Right renal cortex interstitium (tissue), 3 donors: ENCODE results near the gene NF2. TPM values are rescaled to one million over a fixed set of nuclear protein-coding genes. Genes with fewer than 3 reads are reported as not detected.

Experiments used
- DNase-seq, 3 donors: peaks; one replicate each; pipeline ENCODE4 v3.0.0-alpha.2; 2013; ENCODE audit warnings: low read depth in 3 of 3, low spot score in 2 of 3
- polyA plus RNA-seq, 3 donors: library from polyadenylated mRNA; unstranded; fragments of 120-200 nt; gene quantifications; one replicate each; pipeline ENCODE4 v1.2.1, GENCODE V29; 2013; ENCODE audit not compliant: insufficient read length in 3 of 3

Gene NF2
- polyA plus RNA-seq, 3 donors, result 26.5 to 29.3 (median 27.1) TPM

DNA sequence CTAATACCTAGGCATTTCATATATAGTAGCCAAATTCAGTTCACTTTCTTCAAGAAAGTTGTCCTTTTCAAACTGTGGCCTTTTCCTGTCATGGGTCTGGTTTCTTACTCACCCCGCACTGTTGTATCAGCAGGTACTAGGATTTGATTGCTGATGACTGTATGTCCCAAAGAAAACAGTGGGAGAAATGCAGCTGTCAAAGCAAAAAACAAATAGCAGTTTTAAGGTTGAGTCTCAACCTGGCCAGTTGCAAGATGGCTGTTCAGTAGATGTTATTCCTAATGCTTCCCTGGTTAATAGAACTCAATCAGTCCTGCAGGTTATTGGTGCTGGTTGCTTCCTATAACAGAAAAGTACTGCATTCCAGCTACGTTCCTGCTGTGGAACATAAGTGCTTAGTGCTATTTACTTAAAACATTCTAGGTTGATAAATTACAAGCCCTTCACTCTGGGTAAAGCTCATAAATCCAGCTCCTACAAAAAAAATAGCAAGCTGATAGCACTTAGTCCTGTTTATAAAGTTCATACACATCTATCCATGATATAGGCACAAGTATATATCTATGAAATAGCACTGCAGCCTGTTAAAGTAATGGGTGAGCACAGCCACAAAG lies 26.6 kb downstream of the NF2 start:
- DNase-seq, result no peak

DNA sequence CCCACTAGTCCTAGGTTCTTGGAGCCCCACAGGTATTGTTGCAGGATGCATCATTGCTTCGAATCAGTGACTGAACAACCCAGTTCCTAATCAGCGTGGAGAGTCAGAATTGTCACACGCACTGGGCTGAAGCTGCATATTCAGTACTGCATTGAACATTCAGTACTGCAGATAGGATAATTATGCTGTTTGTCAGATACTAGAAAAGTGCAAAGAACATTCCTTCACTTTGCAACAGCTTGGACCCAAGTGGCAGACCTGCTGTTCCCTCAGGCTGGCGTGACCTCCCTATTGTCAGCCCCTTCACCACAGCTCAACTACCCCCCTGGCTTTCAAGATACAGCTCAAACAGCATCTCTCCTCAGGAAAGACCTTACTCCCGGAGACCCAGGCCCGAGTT lies 27.6 kb downstream of the NF2 start:
- DNase-seq, result no peak

DNA sequence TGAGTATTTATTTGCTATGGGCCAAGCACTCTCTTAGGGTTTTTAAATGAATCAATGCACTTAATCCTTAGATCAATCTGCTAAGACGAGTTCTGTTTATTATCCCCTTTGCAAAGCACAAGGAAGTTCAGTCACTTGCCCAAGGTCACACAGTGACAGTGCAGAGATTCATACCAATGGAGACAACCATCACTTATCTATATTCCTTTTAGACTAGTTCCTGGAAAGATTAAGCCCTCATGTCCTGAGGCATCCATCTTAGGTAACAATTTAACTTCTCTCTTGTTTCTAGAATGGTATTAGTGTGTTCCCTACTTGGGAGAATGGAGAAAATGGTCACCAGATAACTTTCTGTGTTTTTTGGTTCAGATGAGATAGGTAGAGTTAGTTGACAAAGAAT lies 28.3 kb downstream of the NF2 start:
- no peak for DNase-seq

DNA sequence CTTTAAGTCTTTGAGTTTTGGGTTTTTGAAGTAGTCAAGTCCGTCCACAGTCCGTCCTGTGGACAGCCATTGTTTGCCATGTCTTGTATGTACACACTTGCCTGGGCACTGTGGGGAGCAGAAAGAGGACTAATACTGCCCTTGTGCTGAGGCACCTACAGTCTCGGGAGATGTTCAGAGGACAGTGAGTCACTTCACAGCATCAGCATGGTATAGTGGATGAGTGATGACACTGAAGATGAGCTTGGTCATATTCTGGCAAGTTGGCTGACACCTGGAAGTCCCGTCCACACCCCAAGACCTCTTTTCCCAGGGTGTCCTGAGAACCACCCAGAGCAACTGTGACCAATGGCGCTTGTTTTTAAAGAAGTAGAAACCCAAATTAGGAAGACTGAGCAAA lies 29.2 kb downstream of the NF2 start:
- DNase-seq, result no peak

DNA sequence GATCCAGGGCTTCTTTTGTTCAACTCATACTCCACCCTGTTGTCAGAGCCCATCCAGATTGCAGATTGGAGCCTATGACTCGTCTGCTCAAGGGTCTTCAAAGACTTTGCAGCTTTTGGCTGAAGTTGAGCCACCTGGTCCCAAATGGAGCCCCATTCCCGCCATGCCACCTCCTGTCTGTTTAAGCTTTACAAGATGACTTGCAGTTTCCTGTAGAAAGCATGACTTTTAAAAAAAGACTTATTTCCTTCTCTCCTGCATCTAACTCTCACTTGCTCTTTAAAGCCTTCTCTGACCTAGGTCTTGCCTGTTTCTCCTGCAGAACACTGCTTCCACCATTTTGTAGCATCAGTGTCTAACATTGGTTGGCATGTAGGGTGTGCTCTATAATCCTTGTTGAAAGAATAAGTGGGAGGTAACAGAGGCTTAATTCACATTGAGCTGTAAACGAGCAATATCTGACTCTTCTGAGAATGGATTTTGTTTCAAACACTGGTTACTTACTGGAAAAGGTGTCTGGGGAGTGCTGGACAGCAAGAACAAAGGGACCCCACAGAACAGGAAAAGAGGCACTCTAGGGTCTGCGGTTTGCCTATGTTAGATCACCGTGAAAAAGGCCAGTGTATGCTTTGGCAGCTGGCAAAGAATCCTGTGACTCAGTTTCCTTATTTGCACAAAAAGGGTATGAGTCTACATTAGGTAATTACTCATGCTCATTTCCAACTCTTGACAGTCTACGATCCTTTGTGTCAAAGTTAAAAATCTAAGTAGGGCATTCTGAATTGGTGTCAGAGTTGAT lies 30.3 kb downstream of the NF2 start:
- DNase-seq, result no peak

DNA sequence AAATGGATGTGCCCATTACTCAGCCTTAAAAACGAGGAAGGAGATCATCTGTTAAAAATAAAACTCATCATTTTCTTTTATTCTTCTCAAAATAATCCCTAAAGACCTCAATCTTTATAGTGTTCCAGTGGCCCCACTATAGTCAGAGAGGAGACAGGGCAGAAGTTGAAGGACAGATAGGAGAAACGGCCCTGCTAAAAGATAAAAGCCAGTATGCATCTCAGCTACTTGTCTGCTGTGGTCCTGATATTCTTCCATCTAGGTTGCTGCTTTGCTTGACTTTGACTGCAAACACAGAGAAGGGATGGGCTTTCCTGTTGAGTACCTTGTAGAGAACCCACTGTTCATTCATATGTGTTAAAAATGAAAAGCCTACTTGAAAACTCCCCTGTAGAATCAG lies 31.4 kb downstream of the NF2 start:
- no peak for DNase-seq

DNA sequence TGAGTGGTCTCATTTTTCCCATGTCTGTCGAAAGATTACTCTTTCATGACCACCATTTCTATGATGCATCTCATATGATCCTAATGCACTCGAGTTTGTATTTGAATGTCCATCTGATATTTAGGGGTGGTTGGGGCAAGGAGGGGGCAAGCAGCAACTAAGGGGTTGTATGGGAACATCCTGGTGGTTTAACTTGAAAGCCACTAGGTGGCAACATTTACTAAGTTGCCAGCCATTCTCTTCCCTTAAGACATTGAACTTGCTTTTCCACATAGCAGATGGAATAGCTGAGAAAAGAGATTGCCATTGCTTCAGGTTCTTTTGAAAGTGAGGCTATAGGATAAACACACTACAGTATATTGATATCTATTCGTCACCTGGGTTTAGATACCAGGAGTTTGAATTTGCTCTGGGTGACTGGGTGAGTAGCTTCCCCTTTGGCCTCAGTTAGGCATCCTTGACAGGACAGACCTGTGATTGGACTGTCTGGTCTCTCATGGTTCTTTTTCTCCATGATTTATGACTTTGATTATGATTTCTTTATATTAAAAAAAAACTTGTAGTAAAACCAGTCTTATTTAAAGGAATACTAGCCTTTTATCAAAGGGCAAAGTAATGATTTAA lies 32.4 kb downstream of the NF2 start:
- DNase-seq, result no peak

DNA sequence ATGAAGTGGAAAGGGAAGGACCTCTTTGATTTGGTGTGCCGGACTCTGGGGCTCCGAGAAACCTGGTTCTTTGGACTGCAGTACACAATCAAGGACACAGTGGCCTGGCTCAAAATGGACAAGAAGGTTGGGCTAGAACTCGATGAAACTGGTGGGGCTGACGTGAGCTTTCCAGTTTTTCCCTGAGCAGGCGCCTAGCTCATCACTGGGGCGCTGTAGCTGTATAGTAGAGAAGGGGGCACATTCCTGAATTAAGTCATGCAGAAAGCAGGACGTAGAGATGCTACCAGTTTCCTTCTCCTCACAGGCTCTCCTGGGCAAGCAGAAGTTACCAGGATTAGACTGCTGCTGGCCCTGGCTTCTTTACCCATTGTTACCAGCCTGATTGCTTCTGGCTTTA lies 33.3 kb downstream of the NF2 start:
- no peak for DNase-seq

DNA sequence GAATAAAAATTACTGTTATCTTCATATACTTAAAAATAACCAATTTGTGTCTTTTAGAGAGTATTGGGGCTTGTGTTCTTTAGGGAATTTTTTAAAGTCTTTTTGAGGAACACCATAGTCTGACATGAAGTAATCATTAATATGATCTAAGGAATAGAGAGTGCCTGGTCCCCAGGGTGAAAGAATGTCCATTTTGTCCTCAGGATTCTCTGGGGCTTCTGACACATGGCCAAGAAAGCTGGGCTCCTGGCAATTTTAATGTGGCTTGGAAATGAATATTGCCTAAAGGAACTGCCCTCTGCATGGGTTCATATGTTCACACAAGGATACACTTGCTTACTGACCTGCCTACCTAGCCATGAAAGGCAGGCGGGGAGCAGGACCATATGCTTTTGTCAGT lies 33.7 kb downstream of the NF2 start:
- no peak for DNase-seq

DNA sequence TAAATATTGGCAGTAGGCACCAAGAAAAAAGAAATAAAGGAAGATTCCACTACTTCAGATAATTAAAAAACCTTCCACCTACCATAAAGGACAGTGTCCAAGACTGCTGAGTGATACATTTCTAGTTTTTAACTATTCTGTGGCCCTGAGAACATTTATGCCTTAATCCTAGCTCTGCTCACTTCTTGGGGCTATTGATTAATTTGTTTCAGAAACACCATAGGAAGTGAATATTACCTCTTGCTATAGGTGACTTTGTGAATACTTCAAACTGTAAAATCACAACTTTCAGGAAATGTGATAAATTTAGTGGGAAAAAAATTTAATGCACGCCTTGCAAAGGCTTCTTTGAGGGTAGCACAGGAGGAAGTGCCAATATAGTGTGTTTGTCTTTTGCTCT lies 35.2 kb downstream of the NF2 start:
- DNase-seq, result no peak

DNA sequence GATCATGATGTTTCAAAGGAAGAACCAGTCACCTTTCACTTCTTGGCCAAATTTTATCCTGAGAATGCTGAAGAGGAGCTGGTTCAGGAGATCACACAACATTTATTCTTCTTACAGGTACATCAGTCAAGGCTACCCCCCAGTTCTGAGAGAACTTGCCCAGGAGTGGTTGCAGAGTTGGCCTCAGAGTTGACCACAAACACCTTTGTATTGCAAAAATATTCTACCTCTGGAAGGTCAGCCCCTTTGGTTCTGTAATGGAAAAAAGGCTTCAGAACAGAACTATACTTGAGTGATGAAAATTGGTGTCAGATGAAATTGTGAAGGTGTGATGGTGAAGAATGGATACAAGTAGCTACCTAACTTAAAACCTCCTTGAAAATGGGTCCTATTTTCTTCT lies 35.7 kb downstream of the NF2 start:
- no peak for DNase-seq

DNA sequence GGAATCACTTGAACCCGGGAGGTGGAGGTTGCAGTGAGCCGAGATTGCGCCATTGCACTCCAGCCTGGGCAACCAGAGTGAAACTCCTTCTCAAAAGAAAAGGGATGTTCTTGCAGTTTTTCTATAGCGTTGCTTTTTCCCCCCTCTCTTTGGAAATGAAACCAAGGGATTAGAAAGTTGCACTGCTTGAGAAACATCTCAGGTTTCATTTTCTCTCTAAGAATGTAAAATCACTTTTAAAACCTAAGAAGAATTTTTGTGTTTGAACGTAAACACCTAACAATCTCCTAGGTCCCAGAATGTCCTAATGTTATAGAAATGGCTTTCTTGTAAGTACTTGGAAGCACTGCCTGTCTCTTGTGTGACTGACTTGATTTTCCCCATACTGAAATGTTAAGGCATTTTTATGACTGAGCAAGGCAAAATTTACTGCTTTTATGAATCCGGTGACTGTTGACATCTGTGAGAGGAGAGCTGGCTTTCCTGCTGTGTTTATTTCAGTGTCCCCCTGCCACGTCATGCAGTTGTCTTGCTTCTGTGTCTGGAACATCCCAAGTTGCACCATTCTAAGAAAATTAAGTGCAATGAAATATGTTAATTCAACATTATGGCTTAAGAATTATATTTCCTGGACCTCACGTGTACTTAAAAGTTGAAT lies 37.7 kb downstream of the NF2 start:
- peak in 1 of 3 donors; percentile 77 for DNase-seq

DNA sequence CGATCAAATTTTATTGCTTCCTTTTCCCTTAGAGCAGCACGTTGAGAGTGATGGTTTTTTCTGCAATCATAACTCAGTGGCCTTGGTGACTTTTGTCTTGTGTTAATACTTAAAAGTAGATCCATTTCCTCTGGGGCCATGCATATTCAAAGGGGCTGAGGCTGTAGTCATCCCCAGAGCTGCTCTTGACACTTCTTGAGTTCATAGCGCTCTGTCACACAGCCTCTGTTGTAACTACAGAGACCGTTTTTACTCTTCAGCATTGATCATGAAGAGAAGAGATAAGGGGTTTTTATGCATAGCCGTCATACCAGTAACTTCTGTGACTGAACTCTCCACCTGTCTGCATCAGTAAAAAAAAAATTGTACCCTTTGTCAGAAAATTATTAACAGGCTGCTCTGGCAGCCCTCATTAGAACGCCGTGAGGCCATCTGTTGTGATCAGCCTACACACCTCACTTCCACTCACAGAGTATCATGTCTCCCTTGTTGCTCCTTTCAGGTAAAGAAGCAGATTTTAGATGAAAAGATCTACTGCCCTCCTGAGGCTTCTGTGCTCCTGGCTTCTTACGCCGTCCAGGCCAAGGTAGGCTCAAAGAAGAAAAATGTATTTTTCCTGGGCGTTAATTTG lies 38.4 kb downstream of the NF2 start:
- no peak for DNase-seq

DNA sequence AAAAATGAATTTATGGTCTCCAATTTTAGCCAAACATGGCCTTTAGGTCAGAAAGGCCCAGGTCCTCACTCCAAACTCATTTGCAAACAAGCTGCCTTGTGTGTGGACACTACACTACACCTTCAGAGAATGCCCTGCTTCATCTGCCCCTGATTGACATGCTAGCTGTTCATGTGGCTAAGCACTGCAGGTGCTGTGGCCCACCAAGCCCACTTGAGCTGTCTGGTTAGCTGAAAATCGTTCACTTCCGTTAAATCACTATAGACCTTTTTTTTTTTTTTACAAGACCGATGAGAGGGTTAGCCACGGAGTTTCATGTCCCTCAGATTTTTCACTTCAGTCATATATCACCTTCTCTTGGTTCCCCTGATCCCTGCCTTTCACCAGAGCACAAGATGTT lies 39.3 kb downstream of the NF2 start:
- no peak for DNase-seq

DNA sequence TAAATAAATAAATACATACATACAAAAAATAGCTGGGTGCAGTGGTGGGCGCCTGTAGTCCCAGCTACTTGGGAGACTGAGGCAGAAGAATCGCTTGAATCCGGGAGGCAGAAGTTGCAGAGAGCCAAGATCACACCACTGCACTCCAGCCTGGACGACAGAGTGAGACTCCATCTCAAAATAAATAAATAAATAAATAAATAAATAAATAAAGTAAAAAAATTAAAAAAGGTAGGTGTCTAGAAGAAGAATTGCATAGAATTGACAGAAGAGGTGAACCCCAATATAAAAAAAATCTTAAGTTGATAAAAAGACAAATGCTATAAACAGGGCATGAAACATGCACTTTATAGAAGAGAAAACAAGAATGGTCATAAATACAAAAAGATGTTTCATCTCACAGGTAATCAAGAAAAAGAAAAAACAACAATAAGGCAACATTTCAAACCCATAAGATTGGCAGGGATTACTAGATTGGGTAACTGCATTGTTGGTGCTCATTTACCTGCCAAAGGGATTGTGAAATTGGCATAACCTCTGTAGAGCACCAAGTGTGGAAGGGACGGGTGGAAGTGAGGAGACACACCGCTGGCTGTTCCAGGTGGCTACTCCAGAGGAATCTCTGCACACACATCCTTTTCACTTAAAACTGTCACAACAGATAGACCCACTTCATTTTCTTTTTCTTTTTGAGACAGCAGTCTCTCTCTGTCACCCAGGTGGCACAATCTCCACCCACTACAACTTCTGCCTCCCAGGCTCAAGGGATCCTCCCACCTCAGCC lies 44.7 kb downstream of the NF2 start:
- DNase-seq, result no peak

DNA sequence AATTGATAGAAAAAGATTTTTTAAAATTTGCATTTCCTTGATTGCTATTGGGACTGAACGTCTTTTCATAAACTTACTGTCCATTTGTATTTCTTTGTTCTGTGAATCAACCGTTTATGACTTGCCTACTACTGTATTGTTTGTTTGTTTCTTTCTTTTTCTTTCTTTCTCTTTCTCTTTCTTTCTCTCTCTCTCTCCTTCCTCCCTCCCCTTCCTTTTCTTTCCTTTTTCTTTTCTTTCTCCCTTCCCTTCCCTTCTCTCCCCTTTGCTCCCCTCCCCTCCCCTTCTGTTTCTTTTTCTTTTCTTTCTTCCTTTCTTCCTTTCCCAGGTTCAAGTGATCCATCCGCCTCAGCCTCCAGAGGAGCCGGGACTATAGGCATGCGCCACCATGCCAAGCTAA lies 46.9 kb downstream of the NF2 start:
- no peak for DNase-seq

DNA sequence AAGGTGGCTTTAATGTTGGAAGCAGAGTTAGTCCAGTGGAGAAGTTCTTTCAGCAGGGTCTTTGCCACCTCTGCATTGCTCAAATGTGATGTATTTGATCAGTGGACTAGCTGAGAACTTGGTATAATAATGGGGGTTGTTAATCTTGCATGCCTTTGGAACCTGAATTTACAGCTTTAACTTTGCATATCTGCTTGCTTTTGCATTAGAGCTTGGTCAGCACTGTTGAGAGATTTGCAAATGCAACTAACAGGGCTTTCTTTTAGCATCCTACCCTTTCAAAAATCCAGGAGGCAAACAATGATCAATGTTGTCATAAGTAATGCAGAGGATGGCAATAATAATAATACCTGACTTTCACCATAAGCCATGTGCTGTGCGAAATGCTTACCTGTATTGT lies 48.2 kb downstream of the NF2 start:
- no peak for DNase-seq

DNA sequence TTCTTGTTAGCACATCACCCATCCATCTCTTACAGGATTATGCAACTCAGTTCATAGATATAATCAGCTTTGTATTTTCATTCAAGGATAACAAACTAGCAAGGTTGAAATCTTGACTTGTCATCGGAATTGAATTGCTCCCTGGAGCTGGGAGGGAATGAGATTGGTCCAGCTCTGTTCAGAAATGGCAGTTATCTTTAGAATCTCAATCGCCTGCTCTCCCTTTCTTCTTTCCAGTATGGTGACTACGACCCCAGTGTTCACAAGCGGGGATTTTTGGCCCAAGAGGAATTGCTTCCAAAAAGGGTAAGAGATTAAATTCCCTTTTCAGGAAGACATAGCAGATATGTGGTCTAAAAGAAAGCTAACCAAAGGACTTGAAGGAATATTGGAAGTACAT lies 51.0 kb downstream of the NF2 start:
- no peak for DNase-seq

DNA sequence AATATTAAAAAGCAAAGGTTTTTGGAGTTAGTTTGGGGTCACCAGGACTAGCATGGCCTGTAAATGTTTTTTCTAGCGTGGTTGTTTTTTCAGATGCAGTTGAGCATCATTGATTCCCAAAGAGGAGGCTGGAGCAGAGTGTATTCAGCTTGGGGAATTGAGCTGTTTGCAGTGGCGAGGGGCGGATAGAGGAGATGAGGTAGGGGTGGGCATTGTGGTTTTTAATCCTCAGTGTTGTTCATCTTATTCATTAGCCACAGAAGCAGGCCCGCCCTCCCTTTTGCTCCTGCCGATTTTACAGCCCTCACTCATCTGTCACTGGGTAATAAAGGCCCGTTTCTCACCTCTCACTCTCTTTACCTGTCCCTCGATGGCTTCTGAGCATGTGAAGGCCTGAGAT lies 51.4 kb downstream of the NF2 start:
- DNase-seq, result no peak

DNA sequence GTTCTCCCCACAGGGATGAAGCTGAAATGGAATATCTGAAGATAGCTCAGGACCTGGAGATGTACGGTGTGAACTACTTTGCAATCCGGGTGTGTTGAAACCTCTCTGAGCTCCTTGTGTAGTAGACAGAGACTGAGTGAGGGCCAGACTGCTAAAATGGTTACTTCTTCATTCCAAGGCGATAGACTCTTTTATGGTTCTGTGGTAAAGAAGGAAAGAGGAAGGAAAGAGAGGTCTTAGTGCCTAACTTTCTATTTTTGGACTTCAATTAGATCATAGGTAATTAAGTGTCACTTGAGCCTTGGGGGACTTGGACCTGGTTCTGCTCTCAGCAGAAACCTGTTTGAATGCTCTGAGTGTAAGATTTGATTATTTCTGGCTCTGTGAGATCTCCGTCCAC lies 54.7 kb downstream of the NF2 start:
- no peak for DNase-seq
